ENCODE measurements around the gene ZNF655. TPM values are rescaled to one million over a fixed set of nuclear protein-coding genes. Genes with fewer than 3 reads are reported as not detected.
"Not testable (repeated sequence)": the region's sequence is repeated elsewhere in the genome, so short reads cannot be mapped to it uniquely, and the experiment has no call there.

The ZNF655 gene
- total RNA-seq, 1 donor from 2014 or later, result 52.5 TPM

DNA sequence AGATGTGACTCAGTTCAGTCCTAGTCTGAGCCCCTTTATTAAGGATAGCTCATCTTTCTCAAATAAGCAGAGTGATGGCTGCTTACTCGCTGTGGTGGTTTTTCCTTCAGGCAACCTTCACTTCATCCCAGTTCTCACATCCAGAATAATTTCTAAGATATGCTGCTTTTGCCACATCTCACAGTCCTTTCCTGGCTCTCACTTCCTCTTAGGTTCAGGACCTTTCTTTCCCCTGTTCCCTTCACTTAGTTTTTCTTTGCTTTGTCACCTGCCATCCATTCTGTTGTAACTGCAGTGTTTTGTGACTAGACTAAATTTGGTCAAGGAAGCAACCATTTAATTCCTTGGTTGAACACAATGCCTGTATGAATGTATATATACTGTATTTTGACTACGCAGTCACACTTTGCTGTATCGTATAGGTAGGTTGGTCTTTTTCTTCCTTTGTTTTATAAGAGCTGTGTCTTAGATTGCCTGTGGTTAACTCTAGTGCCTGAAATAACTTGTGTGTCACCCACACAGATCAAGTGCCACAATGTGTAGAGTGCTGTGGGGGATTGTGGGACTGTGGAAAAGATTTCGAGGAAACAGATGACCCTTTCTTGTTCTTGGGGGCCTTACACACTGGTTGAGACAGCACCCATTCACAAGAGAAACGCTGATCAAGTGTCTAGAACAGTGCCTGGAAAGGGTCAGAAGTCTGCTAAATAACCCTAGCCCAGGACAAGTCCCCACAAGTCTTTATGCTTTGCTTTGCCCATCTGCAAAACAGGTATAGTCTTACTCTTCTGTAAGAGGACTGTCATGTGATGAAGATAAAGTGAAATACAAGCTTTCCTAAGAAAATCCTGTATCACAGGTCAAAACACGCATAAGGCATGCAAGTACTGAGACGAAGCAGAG is 2.6 kb downstream of the ZNF655 start:
- no peak for DNase-seq (ENCODE audit: low spot score)

DNA sequence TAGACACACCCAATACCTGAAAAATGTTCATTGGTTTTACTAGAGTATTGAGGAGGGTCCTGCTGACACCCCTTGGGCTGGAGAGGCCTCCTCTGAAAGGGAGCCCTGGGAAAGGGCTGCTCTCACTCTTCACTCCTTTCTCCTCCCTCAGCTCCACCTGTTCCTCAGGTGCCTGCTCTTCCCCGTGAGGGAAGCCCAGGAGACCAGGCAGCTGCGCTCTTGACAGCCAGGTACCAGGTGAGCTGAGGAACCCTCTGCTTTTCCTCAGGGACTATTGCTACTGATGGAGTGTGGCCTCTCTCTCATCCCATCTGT is 3.3 kb downstream of the ZNF655 start:
- no peak for DNase-seq (ENCODE audit: low spot score)

DNA sequence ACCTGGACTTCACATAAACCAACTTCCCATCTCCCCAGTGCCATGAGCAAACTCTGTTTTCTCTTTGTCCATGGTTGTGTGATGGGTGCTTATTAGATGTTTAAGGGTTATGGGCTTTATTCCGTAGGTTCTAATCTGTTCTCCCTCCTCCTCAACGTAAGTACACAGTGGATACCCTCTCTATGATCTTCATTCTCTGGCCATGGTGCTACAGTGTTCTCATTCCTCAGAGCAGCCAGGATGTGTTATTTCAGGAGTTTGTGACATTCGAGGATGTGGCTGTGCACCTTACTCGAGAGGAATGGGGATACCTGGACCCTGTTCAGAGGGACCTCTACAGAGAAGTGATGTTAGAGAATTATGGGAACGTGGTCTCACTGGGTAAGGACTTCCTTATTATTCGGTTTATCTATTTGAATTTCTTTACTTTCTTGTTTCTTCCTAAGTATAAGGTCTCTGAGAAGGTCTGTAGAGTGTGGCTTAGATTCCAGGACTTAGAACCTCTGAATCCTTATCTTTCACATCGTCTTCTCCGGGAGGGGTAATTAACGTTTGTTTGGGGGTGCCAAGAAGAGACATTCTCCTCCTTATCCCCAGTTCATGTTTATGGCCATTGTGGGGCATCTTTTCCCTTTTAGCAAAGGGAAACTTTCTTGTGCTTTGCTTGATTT is 3.8 kb downstream of the ZNF655 start:
- DNase-seq (ENCODE audit: low spot score), result no peak

DNA sequence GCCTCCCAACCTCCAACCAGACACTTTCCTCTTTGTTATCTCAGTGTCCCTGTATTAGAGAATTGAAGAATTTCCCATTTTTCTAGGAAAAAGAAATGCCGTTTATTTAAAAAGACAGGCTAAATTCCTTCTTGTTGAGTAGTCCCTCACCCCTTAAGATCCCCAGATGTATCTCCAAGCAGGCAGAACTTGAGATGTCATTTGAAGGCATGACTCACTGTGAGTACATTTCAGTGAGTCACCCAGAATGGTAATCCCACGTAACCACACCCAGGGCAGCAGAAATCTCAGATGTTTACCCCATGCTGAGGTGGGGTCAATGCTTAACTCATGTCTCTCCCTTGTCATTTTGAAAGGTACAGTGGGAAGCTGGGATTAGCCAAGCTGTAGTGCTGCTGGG is 4.4 kb downstream of the ZNF655 start:
- no peak for DNase-seq (ENCODE audit: low spot score)

DNA sequence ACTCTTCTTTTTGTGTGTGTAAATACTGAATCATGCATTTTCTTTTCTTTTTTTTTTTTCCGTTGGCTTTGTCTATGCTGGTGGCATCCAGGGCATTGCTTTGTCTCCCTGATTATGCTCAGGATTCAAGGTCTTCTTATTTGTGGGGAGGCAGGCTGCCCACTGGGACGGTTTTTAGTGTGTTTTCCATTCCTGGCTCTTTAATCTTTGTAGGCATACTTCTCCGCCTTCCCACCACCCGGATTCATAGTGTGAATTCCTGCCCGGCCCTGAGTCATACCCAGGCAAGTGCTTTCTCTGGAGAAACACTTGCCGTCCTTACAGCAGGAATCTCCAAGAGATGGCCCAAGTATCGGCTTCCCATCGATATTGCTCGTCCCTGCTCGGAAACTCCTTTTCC is 5.2 kb downstream of the ZNF655 start:
- DNase-seq (ENCODE audit: low spot score), result no peak

DNA sequence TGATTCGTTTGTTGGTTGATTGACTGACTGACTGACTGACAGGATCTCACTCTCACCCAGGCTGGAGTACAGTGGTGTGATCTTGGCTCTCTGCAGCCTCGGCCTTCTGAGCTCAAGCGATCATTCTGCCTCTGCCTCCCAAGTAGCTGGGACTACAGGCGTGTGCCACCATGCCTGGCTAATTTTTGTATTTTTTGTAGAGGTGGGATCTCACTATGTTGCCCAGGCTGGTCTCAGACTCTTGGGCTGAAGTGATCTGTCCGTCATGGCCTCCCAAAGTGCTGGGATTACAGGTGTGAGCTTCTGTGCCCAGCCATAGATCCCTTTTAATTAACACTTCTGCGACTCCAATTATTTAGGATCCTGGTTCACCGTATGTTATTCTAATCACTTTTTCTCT is 10.3 kb downstream of the ZNF655 start:
- not testable (repeated sequence) for DNase-seq (ENCODE audit: low spot score)

DNA sequence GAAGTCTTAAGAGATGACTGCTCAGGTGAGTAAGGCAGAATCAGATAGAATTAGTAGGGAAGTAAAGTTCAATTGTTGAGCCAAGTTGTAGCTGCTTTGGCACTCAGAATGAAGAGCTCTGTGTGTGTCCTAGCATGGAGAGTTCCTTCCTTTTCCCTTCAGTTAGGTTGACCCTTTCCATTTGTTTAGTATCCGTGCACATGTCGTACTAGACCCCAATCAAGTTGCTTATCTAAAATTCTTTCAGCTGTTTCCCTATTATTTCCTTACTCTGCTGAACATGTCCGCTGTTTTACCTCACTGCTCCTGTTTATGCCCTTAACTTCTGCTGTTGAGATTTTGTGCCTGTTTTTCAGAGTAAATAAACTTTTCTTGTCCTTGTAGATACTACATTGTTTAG is 13.3 kb downstream of the ZNF655 start:
- no peak for DNase-seq (ENCODE audit: low spot score)

DNA sequence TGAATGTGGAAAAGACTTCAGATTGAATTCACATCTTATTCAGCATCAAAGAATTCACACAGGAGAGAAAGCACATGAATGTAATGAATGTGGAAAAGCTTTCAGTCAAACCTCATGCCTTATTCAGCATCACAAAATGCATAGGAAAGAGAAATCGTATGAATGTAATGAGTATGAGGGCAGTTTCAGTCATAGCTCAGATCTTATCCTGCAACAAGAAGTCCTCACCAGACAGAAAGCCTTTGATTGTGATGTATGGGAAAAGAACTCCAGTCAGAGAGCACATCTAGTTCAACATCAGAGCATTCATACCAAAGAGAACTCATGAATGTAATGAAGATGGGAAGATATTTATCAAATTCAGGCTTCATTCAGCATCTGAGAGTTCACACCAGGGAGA is 14.8 kb downstream of the ZNF655 start:
- no peak for DNase-seq (ENCODE audit: low spot score)

DNA sequence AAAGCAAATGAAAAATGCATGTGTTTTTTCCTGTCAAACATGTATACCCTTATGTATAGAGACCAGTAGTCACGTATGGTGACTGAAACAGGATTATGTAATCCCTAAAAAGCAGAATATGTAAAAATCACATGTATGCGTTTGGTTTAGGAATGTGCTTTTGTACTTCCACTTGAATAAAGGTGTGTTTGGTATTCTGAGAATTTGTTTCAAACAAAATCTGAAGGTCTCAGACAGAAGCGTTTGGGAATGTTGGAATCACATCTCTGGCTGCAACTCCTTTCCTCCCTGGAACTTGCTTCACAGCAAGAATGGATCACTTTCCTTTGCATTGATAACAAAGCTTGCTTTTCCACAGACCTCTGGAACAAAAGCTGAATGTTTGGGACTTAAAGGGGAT is 17.8 kb downstream of the ZNF655 start:
- no peak for DNase-seq (ENCODE audit: low spot score)

DNA sequence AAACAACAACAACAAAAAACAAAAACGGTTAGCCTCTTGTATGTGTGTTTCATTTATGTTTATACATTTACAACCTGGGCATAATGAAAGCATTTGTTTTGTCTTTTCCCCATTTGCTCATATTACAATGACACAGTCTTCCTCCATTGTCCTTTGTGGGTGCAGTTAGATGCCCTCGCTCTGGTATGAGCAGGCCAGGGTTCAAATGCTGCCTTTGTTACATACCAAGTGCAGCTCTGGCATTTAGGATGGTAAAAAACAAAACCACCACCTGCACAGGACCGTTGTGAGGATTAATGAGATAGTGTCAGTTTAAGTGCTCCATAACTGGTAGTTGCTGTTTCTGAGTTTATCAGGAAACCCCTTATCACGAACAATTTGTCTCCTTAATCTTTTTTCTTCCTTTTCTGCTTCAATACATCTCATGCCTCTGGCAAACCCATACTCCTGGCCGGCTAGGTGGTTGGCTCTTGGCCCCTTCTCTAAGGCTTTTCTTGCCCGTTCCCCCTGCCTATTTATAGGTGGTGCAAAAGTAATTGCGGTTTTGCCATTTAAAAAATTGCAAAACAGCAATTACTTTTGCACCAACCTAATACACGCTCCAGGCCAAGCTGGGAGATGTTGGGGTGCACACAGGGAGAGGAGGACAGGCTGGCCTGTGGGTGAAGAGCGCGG is 21.0 kb downstream of the ZNF655 start:
- DNase-seq (ENCODE audit: low spot score), result no peak

DNA sequence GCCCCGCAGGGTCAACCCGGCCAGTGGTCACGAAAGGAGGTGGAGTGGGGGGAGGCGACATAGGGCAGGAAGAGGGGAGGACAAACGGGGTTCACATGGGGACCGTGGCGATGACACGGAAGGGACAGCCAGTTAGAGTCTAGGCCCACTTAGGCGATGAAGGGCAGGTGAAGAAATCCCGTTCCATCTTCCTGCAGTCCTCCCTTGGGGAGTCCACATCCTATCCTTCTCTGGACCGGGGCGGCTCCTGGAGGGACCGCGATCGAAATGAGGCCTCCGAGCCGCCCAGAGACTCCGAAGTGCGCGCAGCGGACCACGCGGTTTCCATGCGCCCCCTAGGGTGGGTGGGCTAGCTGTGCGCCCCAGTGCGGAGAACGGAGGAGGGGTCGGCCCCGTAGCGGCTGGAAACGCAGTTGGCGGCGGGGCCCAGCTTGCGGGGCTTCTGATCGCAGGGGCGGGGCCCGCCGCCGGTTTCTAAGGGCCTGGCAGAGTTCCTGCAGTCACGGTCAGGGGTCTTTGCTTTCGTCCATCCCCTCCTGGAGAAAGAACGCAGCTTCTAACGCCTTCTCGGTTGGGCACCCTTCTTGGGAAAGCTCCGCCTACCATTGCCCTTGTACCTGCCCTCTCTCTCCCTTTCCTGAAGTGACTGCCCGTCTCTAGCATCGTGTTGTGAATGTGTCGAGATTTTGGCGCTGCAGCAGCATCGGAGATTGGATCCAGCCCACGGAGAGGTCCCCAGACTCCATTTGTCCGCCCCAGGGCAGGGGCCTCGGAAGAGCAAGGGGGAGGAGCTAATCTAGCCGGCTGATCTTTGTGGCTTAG is 21.7 kb downstream of the ZNF655 start:
- DNase-seq (ENCODE audit: low spot score), result no peak

DNA sequence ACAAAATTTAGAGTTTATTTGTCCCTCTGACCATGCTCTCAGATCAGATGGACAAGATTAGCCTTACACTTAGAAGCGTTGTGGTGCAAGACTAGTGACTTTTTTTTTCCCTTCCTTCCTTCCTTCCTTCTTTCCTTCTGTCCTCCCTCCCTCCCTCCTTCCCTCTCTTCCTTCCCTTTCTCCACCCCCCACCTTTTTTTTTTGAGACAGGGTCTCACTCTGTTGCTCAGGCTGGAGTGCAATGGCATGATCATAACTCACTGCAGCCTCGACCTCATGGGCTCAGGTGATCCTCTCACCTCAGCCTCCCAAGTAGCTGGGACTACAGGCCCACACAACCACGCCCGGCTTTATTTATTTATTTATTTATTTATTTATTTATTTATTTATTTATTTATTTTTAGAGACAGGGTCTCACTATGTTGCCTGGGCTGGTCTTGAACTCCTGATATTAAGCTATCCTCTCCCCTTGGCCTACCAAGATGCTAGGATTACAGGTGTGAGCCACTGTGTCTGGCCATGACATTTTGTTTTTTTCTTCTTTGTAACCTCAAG is 22.4 kb downstream of the ZNF655 start:
- DNase-seq (ENCODE audit: low spot score), result not testable (repeated sequence)

DNA sequence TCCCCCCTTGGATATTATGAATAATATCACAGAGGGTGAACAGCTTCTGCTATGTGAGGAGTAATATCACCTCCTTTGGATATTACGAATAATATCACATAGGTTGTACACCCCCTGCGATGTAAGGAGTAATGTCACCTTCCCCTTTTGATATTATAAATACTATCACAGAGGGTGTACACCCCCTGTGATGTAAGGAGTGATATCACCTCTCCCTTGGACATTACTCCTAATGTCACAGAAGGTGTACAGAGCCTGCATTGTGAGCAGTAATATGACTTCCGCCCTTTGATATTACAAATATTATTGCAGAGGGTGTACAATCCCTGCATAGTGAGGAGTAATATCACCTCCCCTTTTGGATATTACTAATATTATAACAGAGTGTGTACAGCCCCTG is 30.4 kb downstream of the ZNF655 start:
- no peak for DNase-seq (ENCODE audit: low spot score)

DNA sequence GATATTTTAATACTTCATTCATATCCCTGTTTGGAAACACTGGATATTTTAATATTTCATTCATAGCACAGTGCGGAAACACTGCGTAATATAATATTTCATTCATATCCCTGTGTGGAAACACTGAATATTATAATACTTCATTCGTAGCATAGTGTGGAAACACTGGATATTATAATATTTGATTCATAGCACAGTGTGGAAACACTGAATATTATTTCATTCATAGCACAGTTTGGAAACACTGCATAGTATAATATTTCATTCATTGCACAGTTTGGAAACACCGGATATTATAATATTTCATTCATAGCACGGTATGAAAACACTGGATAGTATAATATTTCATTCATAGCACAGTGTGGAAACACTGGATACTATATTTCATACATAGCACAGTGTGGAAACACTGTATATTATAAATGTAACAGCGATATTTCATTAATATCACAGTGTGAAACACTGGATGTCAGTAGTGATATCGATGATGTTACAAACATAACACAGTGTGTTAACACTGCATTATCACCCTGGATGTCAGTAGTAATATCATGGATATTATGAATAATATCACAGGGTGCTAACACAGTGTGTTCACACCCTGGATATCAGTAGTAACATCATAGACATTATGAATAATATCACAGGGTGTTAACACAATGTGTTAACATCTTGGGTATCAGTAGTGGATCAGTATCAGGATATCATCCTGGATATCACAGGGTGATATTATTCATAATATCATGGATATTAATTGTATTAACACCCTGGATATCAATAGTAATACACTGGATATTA is 36.7 kb downstream of the ZNF655 start:
- no peak for DNase-seq (ENCODE audit: low spot score)

DNA sequence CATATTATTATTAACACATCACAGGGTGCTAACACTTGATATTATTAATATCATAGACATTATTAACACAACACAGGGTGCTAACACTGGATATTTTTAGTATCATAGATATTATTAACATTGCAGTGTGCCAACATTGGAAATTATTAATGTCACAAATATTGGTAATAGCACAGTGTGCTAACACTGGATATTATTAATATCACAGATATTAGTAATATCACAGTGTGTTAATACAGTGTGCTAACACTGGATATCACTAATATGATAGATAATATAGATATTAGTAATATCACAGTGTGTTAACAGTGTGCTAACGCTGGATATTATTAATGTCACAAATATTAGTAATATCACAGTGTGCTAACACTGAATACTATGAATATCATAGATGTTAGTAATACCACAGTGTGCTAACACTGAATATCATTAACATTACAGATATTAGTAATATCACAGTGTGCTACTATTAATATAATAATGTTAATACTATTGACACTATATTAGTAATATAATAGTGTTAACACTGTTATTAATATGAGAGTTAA is 38.0 kb downstream of the ZNF655 start:
- DNase-seq (ENCODE audit: low spot score), result no peak

DNA sequence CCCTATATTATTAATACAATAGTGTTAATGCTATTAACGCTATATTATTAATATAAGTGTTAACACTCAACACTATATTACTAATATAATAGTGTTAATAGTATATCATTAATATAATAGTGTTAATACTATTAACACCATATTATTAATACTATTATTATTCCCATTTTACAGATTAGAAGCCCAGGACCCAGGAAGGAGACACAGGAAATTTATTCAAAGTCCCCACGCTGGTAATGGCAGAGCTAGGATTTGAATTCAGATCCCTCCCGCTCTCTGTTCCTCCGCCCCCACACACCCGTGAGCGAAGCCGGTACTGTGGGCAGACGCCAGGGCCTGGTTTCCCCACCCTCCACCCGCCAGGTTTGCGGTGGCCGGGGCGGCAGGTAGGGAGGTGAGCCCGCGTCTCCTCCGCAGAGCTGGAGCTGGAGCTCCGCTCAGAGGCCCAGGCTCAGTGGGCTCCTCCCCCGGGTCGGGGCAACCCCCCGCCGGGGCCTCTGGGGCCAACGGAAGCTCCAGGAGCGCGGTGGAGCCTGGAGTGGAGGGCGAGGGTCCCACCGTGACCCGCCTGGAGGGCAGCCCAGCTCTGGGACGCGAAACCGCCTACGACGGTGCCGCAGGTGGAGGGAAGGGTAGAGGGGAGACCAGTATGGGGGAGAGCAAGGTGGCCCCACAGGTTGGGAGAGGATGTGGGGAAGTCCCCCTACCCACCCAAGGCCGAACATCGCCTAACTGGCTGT is 39.5 kb downstream of the ZNF655 start, which contains the start of gene TMEM225B:
Gene TMEM225B (plus strand): TSS at position 506 of the 740 bp plus-strand sequence. CDS start 6,122 bp downstream, outside the sequence.
- DNase-seq (ENCODE audit: low spot score), result no peak

DNA sequence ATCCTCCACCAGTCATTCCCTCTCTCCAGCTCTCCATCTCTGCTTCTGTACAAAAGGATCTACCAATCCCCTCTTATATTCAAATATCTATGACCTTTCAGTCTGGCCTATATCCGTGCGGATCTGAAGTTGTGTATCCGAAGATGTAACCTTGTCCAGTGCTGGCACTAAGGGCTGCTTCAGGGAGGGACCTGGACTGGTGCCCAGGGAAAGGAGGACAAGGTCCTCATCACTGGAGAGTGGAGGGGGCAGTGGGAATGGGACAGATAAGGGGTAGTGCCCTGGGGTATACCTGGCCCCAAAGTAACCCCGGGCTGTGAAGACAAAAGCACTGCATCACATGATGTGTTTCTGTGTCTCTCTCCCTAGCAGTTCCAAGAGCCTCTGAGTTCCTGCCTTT is 41.4 kb downstream of the ZNF655 start:
- no peak for DNase-seq (ENCODE audit: low spot score)

DNA sequence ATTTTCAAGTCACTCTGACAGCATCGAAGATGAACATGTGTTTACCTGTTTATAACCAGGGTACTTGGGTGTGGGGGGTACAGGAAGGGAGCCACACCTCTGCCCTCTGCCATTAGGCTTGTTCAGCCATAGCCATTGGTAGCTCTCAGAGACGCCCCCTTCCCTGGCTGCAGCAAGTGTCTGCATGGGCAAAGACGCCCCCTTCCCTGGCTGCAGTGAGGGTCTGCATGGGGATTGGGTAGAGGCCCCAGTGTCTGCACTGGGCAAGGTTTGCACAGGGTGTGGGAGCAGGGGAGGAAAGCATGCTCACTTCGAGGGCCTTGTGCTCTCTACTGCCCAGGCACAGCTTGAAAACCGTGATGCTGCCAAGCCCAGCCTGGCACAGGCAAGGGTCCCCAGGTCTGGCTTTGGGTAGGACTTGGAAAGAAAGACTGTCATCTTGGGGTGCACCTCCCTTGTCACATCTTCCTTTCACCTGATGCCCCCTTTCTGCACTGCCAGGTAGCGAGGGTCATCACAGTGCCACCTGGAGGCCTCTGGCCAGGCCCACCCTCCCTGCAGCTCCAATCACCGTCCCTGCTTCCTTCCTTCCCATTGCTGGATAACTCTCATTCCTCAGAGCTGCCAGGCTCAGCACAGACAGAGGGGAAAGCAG is 43.3 kb downstream of the ZNF655 start:
- no peak for DNase-seq (ENCODE audit: low spot score)

DNA sequence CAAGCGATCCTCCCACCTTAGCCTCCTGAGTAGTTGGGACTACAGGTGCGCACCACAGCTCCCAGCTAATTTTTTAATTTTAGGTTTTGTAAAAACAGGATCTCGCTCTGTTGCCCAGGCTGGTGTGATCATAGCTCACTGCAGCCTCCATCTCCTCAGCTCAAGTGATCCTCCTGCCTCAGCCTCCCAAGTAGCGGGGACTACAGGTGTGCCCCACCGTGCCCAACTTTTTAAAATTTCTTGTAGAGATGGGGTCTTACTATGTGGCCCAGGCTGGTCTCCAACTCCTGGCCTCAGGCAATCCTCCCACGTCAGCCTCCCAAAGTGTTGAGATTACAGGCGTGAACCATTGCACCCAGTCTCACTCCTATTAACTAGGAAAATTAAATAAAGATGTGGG is 47.1 kb downstream of the ZNF655 start:
- DNase-seq (ENCODE audit: low spot score), result no peak
